Neutrophil (primary cell): ENCODE measurements around the gene OBP2B.
"Not testable (repeated sequence)": the region's sequence is repeated elsewhere in the genome, so short reads cannot be mapped to it uniquely, and the experiment has no call there.

Source experiments
- H3K27ac ChIP-seq: fragments of 200-600 bp; sonication (generic); 2 replicates; pipeline ENCODE4 v1.5.1; 2016; ENCODE audit warnings: mild to moderate bottlenecking, moderate library complexity
- H3K27me3 ChIP-seq: fragments of 200-600 bp; sonication (generic); 2 replicates; pipeline ENCODE4 v1.6.0; 2016; ENCODE audit warnings: mild to moderate bottlenecking
- H3K36me3 ChIP-seq: fragments of 200-600 bp; sonication (generic); 2 replicates; pipeline ENCODE4 v1.5.1; 2017
- H3K4me1 ChIP-seq, 2 experiments: fragments of 200-600 bp in 1 of 2; sonication (generic) in 1 of 2; 1 replicate in 1 of 2; 2 replicates in 1 of 2; pipeline versions ENCODE4 v1.5.1 to v1.6.1; 2013 to 2016; ENCODE audit warnings: low read depth in 1 of 2, low read length in 1 of 2, mild to moderate bottlenecking in 1 of 2, moderate library complexity in 1 of 2; ENCODE audit not compliant: control insufficient read depth in 1 of 2, insufficient read depth in 1 of 2
- H3K4me3 ChIP-seq, 2 experiments: fragments of 200-600 bp in 1 of 2; sonication (generic) in 1 of 2; 1 replicate in 1 of 2; 2 replicates in 1 of 2; pipeline ENCODE4 v1.5.1; 2013 to 2016; ENCODE audit warnings: low read depth in 1 of 2, low read length in 1 of 2, mild to moderate bottlenecking in 1 of 2, moderate library complexity in 1 of 2
- H3K9me3 ChIP-seq: fragments of 200-600 bp; sonication (generic); 2 replicates; pipeline ENCODE4 v1.5.1; 2016
- TF ChIP-seq, protein P1 (sequence below): fragments of 200-600 bp; sonication (generic); IDR thresholded peaks from 2 replicates; pipeline ENCODE4 v1.5.1; 2016; ENCODE audit warnings: antibody characterized with exemption

Gene OBP2B

DNA sequence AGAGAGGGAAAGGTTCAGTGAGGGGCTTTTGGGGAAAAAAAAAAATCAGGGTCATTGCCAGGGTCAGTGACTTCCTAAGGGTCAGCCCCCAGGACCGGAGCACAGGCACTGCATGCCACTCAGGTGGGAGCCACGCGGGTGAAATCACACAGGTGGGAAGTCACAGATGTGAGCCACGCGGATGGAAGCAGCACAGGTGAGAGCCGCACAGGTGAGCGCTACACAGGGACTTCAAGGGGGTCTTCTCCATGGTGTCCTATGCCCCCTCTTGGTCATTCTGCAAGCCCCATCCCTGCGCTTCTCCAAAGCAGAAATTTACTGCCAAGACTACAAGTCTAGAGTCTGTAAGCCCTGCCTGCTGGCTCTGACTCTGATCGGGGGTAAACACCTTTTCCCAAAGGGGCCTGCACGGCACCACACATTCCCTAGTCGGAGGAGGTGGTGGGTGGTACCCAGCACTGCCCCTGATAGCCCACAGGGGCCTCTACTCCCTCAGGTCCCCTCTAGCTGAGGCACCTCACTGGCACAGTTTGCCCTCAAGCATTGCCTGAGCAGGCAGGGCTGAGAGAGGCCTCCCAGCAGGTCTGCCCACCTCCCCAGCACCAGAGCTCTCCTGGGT lies 18.3 kb upstream of the OBP2B start:
- no peak overlapping the region for H3K4me3 ChIP-seq
- H3K27ac ChIP-seq, result no peak overlapping the region
- TF ChIP-seq, protein P1, sequence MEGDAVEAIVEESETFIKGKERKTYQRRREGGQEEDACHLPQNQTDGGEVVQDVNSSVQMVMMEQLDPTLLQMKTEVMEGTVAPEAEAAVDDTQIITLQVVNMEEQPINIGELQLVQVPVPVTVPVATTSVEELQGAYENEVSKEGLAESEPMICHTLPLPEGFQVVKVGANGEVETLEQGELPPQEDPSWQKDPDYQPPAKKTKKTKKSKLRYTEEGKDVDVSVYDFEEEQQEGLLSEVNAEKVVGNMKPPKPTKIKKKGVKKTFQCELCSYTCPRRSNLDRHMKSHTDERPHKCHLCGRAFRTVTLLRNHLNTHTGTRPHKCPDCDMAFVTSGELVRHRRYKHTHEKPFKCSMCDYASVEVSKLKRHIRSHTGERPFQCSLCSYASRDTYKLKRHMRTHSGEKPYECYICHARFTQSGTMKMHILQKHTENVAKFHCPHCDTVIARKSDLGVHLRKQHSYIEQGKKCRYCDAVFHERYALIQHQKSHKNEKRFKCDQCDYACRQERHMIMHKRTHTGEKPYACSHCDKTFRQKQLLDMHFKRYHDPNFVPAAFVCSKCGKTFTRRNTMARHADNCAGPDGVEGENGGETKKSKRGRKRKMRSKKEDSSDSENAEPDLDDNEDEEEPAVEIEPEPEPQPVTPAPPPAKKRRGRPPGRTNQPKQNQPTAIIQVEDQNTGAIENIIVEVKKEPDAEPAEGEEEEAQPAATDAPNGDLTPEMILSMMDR, result no peak
- H3K4me1 ChIP-seq, result no peaks in the 10 kb centered on the region
- peaks cover 12% of the 10 kb centered on the region for H3K27me3 ChIP-seq
- no peaks in the 10 kb centered on the region for H3K36me3 ChIP-seq
- no peaks in the 10 kb centered on the region for H3K9me3 ChIP-seq

GRCh38 chr9:133226219-133227171 lies 17.4 kb upstream of the OBP2B start:
- Histone ChIP-seq H3K9me3 (no peaks in the 10 kb centered on the region), H3K27me3 (peaks cover 12% of the 10 kb centered on the region)
- TF ChIP-seq, protein P1, result no peak

DNA sequence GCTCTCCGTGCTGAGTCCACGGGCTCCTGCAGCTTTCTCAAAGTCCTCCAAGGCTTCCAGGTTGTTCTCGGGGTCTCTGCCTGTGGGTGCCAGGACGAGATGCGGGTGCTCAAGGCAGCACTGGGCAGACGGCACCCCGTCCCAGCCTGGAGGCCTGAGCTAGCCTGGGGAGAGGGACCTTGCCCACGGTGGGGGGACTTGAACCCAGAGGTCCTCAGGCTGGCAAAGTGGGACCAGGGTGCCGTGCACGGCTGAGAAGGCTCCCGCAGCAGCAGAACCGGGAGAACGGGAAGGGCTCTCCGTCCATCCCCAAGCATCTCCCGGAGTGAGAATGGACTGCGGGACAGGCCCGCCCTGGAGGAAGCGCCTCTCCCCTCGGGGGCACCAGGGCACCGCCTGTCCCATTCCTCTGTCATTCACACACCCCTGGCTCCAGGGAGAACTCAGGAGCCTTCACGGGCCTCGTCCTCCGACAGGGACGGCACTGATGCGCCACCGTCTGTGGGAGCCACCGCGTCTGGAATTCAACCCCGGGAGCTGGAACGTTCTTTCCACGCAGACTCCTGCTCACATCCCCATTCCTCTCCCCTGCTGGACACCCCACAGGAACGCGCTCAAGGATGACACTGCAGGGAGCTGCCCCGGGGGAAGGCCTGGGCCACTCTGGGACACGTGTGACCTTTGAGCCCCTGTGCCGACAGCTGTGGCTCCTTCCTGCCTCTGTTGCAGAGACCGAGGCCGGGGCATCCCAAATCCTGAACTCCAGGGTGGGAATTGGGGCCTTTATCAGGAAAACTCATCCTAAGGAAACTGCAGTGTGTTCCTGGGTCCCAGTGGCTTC lies 16.3 kb upstream of the OBP2B start:
- Histone ChIP-seq H3K27ac (no peak overlapping the region), H3K4me1 (no peaks in the 10 kb centered on the region), H3K36me3 (no peaks in the 10 kb centered on the region), H3K4me3 (no peak overlapping the region), H3K27me3 (peaks cover 23% of the 10 kb centered on the region), H3K9me3 (no peaks in the 10 kb centered on the region)
- TF ChIP-seq, protein P1, result no peak

More at GRCh38 chr9:133226219-133227171, 17.4 kb upstream of the OBP2B start:
- Histone ChIP-seq H3K4me3 (no peak overlapping the region), H3K27ac (no peak overlapping the region), H3K36me3 (no peaks in the 10 kb centered on the region), H3K4me1 (no peaks in the 10 kb centered on the region)

DNA sequence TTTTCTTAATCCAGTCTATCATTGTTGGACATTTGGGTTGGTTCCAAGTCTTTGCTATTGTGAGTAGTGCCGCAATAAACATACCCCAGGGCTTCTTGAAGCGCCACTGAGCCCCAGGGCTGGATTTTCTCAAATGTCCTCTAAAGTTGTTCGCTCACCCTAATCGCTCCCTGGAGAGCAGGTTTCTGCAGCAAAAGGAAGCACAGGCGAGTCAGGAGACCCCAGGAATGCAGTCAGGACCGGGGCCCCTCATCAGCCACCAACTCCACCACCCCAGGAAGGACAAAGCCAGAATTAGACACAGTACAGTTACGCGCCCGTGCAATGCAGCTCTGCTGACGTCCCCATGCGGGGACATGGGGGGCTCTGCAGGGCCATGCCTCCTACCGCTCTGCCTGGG lies 15.7 kb upstream of the OBP2B start:
- no peaks in the 10 kb centered on the region for H3K36me3 ChIP-seq
- H3K27me3 ChIP-seq, result peaks cover 28% of the 10 kb centered on the region
- no peaks in the 10 kb centered on the region for H3K4me1 ChIP-seq
- TF ChIP-seq, protein P1, result no peak
- no peaks in the 10 kb centered on the region for H3K9me3 ChIP-seq
- no peak overlapping the region for H3K4me3 ChIP-seq
- H3K27ac ChIP-seq, result no peak overlapping the region

GRCh38 chr9:133223159-133223756 lies 14.2 kb upstream of the OBP2B start:
- H3K9me3 ChIP-seq, H3K27ac ChIP-seq, H3K4me3 ChIP-seq, H3K36me3 ChIP-seq, H3K4me1 ChIP-seq: not testable (repeated sequence)
- H3K27me3 ChIP-seq, result peaks cover 28% of the 10 kb centered on the region

- not testable (repeated sequence) for H3K4me3 ChIP-seq, H3K4me1 ChIP-seq, H3K9me3 ChIP-seq, H3K36me3 ChIP-seq, H3K27ac ChIP-seq
- peaks cover 28% of the 10 kb centered on the region for H3K27me3 ChIP-seq
Observed at GRCh38 chr9:133221994-133222393, 12.9 kb upstream of the OBP2B start.
